Measurements from ENCODE around the gene RAD9A. TPM values are rescaled to one million over a fixed set of nuclear protein-coding genes. Genes with fewer than 3 reads are reported as not detected.
A peak's percentile ranks its signal among the peaks of the same experiment; 100 is the strongest.

RAD9A gene
- total RNA-seq, 1 experiment from 2014 or later = 26.9 TPM

GRCh38 chr11:67420646-67421429 lies 29.1 kb downstream of the RAD9A start:
- BruUV-seq (replicated peaks) = no TSS peak
- Mint-ChIP-seq H3K36me3 (ENCODE audit: insufficient read depth, unreplicated experiment) (peaks cover 29% of the 10 kb centered on the region), H3K27ac (ENCODE audit: unreplicated experiment) (peak overlapping the region; percentile 78), H3K4me1 (ENCODE audit: low read depth, unreplicated experiment) (peaks cover 26% of the 10 kb centered on the region), H3K27me3 (ENCODE audit: unreplicated experiment) (peaks cover 10% of the 10 kb centered on the region), H3K4me3 (ENCODE audit: low read depth, unreplicated experiment) (peak overlapping the region; percentile 81), H3K9me3 (ENCODE audit: low read depth, unreplicated experiment) (no peaks in the 10 kb centered on the region)
- CTCF ChIA-PET = interaction anchor here (0.6 to 2.4 kb wide), 3 partner anchors 19 to 121 kb away, joined by 3 to 6 read pairs (median 5); partner anchors contain the start of gene PPP1CA
- peak; percentile 99 for DNase-seq
- intact Hi-C loops (cut with micrococcal nuclease; ENCODE audit: unreplicated experiment) = loop anchor here (10.0 kb wide), 1 partner anchor 84 kb away; the partner anchor contains the start of genes CDK2AP2 and PITPNM1
- no peak for TF ChIP-seq CTCF (IDR thresholded peaks at IDR 0.05; ENCODE audit: unreplicated experiment)

- CTCF ChIA-PET = interaction anchor here (2.4 kb wide), 1 partner anchor 20 kb away, joined by 6 read pairs; the partner anchor contains the start of gene PPP1CA
- H3K4me1 Mint-ChIP-seq (ENCODE audit: low read depth, unreplicated experiment) = peaks cover 23% of the 10 kb centered on the region
- no peak for TF ChIP-seq CTCF (IDR thresholded peaks at IDR 0.05; ENCODE audit: unreplicated experiment)
- peak overlapping the region; percentile 78 for H3K27ac Mint-ChIP-seq (ENCODE audit: unreplicated experiment)
- intact Hi-C loops (cut with micrococcal nuclease; ENCODE audit: unreplicated experiment) = loop anchor here (10.0 kb wide), 1 partner anchor 83 kb away; the partner anchor contains the start of genes CDK2AP2 and PITPNM1
- no peak for DNase-seq
- H3K9me3 Mint-ChIP-seq (ENCODE audit: low read depth, unreplicated experiment) = no peaks in the 10 kb centered on the region
- peaks cover 3% of the 10 kb centered on the region for H3K27me3 Mint-ChIP-seq (ENCODE audit: unreplicated experiment)
- H3K4me3 Mint-ChIP-seq (ENCODE audit: low read depth, unreplicated experiment) = peak overlapping the region; percentile 81
- H3K36me3 Mint-ChIP-seq (ENCODE audit: insufficient read depth, unreplicated experiment) = peaks cover 25% of the 10 kb centered on the region
- BruUV-seq (replicated peaks) = no TSS peak
Measured at GRCh38 chr11:67421430-67422031, 29.7 kb downstream of the RAD9A start.

- CTCF ChIA-PET = interaction anchor here (0.8 to 1.6 kb wide), 3 partner anchors 21 to 77 kb away, joined by 3 to 9 read pairs (median 3); partner anchors contain the start of genes POLD4 and PPP1CA
- H3K4me3 Mint-ChIP-seq (ENCODE audit: low read depth, unreplicated experiment) = peak overlapping the region; percentile 36
- H3K4me1 Mint-ChIP-seq (ENCODE audit: low read depth, unreplicated experiment) = peaks cover 19% of the 10 kb centered on the region
- no peaks in the 10 kb centered on the region for H3K27me3 Mint-ChIP-seq (ENCODE audit: unreplicated experiment)
- intact Hi-C loops (cut with micrococcal nuclease; ENCODE audit: unreplicated experiment) = loop anchor here (10.0 kb wide), 1 partner anchor 82 kb away; the partner anchor contains the start of genes CDK2AP2 and PITPNM1
- TF ChIP-seq CTCF (IDR thresholded peaks at IDR 0.05; ENCODE audit: unreplicated experiment) = no peak
- peak overlapping the region; percentile 81 for H3K27ac Mint-ChIP-seq (ENCODE audit: unreplicated experiment)
- peaks cover 29% of the 10 kb centered on the region for H3K36me3 Mint-ChIP-seq (ENCODE audit: insufficient read depth, unreplicated experiment)
- BruUV-seq (replicated peaks) = no TSS peak
- no peaks in the 10 kb centered on the region for H3K9me3 Mint-ChIP-seq (ENCODE audit: low read depth, unreplicated experiment)
- DNase-seq = peak; percentile 48
Measured at GRCh38 chr11:67422891-67423290, 31.1 kb downstream of the RAD9A start.

- BruUV-seq (replicated peaks) = no TSS peak
- H3K27me3 Mint-ChIP-seq (ENCODE audit: unreplicated experiment) = no peaks in the 10 kb centered on the region
- no peak overlapping the region for H3K27ac Mint-ChIP-seq (ENCODE audit: unreplicated experiment)
Measured at GRCh38 chr11:67423466-67423865, 31.7 kb downstream of the RAD9A start.

More at GRCh38 chr11:67423466-67423865, 31.7 kb downstream of the RAD9A start:
- Mint-ChIP-seq H3K36me3 (ENCODE audit: insufficient read depth, unreplicated experiment) (peaks cover 35% of the 10 kb centered on the region), H3K4me1 (ENCODE audit: low read depth, unreplicated experiment) (peaks cover 19% of the 10 kb centered on the region), H3K9me3 (ENCODE audit: low read depth, unreplicated experiment) (no peaks in the 10 kb centered on the region), H3K4me3 (ENCODE audit: low read depth, unreplicated experiment) (no peak overlapping the region)
- DNase-seq = no peak
- intact Hi-C loops (cut with micrococcal nuclease; ENCODE audit: unreplicated experiment) = loop anchor here (10.0 kb wide), 1 partner anchor 81 kb away; the partner anchor contains the start of genes CDK2AP2 and PITPNM1
- no peak for TF ChIP-seq CTCF (IDR thresholded peaks at IDR 0.05; ENCODE audit: unreplicated experiment)
- CTCF ChIA-PET = interaction anchor here (0.8 to 1.6 kb wide), 3 partner anchors 22 to 77 kb away, joined by 3 to 9 read pairs (median 3); partner anchors contain the start of genes POLD4 and PPP1CA
